Superior temporal gyrus (tissue), 1 donor: ENCODE results near the gene FBXW5.

Experiments used
- DNase-seq: peaks from one replicate; pipeline ENCODE4 v3.0.0-alpha.2; 2016; ENCODE audit errors: extremely low spot score

Gene FBXW5

GRCh38 chr9:136944519-136945332 lies at the start of gene FBXW5, which contains the start of gene C8G:
Gene FBXW5, minus strand, starts transcription at chr9:136944738. Its CDS starts 655 bp downstream, at chr9:136944083.
Gene C8G, plus strand, starts transcription at chr9:136945243. Its CDS starts 78 bp downstream, at chr9:136945321.
- DNase-seq: peak; percentile 93

DNA sequence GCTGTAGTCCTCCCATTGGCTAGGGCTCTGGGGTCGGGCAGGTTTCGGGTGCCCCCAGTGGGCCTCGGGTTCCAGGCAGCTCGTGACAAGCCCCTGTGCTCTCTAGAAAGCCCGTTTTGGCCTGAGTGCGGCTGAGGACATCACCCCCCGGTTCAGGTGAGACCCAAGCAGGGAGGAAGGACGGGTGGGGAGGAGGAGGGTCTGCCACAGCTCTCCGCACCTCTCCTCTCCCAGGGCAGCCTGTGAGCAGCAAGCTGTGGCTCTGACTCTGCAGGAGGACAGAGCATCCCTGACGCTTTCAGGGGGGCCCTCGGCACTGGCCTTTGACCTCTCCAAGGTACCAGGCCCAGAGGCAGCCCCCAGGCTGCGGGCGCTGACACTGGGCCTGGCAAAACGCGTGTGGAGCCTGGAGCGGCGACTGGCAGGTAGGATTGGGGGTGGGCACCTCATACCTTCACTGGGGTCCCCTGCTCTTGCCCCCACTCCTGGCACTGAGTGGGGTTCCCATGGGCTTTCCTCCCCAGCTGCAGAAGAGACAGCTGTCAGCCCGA lies 48.4 kb upstream of the FBXW5 start:
- DNase-seq: no peak

- DNase-seq: peak; percentile 82
Measured at GRCh38 chr9:136991993-136992818, 47.7 kb upstream of the FBXW5 start, which contains the start of gene PAXX. Gene PAXX, plus strand, starts transcription at chr9:136992422. Its CDS starts 22 bp downstream, at chr9:136992444.

DNA sequence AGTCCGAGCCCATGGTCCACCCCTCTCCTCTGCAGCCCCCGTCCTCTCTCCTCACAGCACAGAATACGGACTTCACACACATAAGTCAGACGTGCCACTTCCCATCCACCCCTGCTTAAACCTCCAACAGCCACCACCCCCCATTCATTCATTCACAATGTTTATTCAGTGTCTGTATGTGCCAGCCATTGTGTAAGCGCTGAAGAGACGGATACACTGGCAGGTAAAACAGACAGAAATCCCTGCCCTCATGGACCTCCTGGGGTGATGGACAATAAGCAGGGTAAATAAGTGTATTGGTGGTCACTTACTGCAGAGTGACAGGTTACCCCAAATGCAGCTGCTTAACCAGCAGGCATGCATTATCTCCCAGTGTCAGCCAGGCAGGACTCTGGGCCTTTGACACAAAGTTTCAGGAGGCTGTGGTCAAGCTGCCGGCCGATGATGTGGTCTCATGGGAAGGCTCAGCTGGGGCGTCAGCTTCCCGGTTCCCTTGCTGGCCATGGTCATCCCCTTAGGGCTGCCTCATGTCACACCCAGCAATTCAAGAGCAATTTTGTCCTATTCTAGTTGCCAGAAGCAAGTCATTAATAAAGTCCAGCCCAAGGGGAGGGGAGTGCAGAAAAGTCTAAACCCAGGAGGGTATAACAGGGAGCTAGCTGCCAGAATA lies 45.8 kb upstream of the FBXW5 start:
- no peak for DNase-seq

GRCh38 chr9:136988872-136989271 lies 44.3 kb upstream of the FBXW5 start:
- no peak for DNase-seq

DNA sequence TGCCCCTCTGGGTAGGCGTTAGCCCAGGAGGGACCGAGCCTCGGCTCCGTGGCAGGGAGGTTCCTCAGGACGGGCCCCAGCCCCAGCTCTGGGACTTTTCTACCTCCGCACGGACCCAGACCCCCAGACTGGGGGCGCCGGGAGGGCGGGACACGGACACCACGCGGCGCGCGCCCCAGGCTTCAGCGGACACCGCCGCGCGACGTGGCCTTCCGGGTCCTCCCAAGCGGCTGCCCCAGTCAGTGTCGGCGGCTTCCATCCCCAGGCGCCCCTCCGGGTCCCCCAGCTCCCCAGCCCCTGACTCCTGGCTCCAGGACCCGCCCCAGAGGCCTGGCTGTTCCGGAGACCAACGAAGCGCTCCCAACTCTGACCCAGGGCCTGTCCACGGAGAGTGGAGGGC lies 41.3 kb upstream of the FBXW5 start:
- DNase-seq: no peak

DNA sequence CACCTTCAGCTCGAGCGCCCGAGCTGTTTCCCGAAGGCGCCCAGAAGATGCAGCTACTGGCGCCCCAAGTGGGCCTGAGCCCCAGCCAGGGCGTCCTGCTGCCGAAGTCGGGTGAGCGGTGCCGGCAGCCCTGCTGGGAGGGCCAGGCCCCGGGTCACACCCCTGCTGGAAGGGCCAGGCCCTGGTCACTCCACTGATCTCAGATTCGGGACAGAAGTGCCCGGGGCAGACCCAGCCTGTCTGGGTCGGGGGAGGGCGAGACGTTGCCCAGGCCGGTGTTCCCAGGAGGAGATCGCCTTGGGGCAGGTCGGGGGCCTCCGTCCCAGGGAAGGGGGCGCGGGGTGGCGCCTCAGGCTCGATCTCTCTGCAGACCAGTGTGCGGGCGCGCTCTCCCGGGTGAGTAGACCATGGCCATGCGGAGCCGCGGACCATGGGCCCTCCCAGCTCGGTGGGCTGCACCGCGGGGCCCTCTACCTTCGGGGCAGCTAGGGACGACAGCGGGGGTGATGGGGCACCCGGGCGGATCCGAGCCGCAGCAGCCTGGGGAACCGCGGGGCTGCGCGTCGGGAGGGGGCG lies 40.6 kb upstream of the FBXW5 start:
- no peak for DNase-seq

DNA sequence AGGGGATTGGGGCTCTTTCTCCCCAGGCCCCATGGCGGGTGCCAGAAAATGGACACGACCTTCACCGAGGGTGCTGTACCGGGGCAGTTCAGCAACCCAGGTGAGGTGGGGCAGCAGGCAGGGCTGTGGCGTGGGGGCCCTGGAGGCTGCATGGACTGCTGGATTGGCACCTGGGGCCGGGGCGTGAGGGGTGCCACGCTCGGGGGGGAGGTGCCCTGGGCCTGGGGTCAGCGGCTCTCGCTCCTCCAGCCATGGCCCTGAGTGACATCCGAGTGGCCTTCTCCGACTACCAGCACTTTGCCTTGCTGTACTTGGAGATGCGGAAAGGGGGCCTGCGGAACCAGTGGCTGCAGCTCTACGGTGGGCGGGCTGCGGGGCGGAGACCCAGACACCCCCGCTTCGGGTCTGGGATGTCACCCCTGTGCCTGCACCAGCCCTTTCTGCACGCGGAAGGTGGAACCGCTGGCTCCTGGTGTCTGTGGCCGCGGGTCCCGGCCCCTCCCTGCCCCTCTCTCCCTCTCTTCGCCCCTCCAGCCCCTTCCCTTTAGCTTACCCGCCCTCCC lies 40.0 kb upstream of the FBXW5 start:
- no peak for DNase-seq

DNA sequence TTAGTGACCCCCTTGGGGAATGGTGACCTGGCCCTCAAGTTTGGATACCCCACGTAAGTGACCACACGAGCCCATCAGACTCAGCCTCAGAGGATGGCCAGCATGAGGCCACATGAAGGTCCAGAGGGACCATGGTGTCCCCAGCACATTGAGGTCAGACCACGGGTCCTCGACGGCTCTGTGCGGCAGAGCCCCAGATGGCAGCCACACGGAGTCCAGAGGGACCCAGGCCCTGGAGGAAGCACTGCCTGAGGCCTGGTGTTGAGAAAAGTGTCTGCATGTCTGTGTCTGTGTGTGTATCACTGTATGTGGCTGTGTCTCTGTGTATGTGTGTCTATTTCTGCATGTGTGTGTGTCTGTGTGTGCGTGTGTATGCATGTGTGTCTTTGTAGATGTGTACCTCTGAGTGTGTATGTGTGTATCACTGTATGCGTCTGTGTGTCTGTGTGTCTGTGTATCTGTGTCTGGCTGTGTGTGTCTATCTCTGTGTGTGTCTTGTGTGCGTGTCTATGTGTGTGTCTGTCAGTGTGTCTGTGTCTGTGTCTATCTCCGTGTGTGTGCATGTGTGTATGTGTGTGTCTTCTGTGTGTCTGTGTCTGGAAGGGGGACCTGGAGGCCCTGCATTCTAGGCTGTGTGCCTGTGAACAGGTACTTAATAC lies 39.2 kb upstream of the FBXW5 start:
- DNase-seq: no peak

- DNase-seq: no peak
Measured at GRCh38 chr9:136983167-136983566, 38.6 kb upstream of the FBXW5 start.

- DNase-seq: peak; percentile 48
Measured at GRCh38 chr9:136982232-136983051, 37.9 kb upstream of the FBXW5 start, which contains the start of gene LCNL1. Gene LCNL1, plus strand, starts transcription at chr9:136982993. Its CDS starts 594 bp downstream, at chr9:136983587.

DNA sequence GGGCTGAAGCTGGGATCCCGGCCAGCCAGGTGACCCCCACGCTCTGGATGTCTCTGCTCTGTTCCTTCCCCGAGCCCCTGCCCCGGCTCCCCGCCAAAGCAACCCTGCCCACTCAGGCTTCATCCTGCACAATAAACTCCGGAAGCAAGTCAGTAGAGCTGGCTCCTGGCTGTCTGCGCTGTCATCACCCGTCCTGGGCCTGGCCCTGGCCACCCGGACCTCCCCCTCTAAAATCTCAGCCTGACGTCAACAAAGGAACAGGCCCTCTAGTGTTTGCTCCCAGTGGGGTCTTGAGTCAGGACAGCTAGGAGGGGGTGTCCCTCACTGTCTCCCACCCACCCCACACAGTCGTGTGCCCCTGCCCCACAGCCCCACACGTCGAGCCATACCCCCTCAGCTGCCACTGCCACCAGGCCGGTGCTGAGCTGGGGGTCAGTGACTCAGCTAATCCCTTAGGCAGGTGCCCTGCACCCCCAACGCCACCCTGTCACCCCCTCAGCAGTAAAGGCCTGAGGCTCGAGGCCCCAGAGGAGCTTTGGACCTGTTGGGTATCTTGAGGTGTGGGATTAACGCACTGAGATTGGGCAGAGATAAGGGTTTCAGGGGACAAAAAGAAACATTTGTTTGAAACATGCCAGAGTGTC lies 37.2 kb upstream of the FBXW5 start:
- peak; percentile 58 for DNase-seq

DNA sequence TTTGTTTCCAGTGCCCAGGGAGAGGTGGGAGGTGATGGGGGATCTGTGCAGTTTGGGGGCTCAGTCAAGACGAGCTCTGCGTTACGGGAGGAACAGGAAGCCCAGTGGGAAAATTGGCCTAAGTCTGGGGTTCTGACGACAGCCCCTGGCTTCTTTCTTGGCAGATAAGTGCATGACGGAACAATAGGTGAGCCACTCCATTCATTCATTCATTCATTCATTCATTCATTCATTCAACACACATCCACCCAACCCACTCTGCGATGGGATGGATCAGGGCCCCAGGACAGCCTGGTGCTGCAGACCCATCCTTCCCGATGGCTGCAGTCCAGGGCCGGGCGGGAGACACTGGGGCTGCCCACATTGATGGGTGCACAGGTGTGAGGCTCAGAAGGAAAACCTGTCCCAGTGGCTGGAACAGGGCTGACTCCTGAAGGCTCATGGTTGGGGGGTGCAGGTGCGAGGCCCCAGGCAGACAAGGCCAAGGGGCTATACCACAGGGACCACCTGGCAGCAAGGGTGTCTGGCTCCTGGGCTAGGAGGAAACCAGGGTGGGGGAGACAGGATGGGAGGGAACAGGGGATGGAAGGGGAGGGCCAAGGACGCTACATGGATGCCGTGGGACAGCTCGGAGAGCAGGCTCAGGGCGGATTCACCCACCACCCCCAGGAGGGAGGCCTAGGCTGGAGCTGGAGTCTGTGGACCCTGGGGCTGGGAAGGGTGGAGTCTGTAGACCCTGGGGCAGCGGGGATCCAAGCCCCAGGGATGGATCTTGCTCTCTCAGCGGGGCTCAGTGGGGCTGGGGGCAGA lies 36.3 kb upstream of the FBXW5 start:
- DNase-seq: no peak

DNA sequence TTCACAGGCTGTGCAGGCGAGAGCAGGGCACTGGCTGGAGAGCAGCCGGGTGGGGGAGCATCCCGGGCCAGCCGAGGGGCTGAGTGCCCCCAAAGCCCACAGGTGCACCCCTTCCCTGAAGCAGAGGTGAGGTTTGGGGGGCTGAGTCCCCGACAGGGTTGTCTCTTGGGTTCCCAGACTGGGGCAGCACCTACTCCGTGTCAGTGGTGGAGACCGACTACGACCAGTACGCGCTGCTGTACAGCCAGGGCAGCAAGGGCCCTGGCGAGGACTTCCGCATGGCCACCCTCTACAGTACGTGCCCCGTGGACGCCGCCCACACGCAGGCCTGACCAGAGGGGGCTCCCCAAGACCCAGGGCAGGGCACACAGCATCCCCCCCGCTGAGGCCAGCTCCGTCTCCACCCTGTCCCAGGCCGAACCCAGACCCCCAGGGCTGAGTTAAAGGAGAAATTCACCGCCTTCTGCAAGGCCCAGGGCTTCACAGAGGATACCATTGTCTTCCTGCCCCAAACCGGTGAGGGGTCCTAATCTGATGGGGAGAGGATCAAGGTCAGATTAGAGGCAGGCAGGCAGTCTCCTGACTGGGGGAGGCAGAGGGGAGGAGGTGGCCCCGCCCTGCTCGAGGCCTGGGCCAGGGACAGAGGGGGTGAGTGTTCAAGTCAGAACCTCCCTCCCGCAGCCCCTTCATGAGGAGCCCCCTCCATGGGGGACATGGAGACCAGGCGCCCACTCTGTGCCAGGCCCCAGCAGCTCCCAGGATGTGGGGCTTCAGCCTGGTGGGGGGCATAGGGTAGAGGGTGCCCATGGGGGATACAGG lies 35.4 kb upstream of the FBXW5 start:
- DNase-seq: no peak

- no peak for DNase-seq
Measured at GRCh38 chr9:136978865-136979544, 34.5 kb upstream of the FBXW5 start.

DNA sequence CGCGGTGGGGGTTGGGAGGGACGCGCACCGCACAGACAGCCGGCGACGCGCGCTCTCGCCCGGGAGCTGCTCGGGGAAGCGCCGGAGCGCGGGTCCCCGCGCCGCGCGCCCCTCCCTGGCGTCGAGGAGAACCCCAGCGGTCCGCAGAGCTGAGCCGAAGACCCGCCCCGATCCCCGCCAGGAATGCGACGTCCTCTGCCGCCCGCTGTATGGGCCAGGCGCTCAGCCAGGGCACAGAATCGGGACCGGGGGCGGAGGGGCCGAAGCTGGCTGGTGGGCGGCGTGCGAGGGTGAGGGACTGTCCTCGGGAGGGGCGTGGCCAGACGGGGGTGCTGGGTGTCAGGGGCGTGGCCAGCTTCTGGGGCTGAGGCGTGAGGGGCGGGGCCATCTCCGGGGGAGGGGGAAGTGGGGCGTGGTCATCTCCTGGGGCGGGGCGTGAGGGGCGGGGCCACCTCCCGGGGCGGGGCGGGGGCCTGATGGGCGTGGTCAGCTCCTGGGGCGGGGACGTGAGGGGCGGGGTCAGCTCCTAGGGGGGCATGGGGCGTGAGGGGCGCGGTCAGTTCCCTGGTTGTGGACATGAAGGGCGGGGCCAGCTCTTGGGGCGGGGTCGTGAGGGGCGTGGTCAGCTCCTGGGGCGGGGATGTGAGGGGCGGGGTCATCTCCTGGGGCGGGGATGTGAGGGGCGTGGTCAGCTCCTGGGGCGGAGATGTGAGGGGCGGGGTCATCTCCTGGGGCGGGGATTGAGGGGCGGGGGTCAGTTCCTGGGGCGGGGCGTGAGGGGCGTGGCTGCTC lies 33.7 kb upstream of the FBXW5 start:
- peak; percentile 82 for DNase-seq
